Astrocyte of the spinal cord (primary cell): ENCODE data around the gene HSP90AA1.
"Not testable (repeated sequence)": the region's sequence is repeated elsewhere in the genome, so short reads cannot be mapped to it uniquely, and the experiment has no call there.

Source experiments
- DNase-seq: peaks from one replicate; pipeline ENCODE4 v3.0.0; 2011; ENCODE audit warnings: low read depth, low spot score
- H3K4me3 ChIP-seq: 2 replicates; pipeline ENCODE4 v1.5.1; 2011; ENCODE audit warnings: low read depth, mild to moderate bottlenecking, low read length, moderate library complexity
- CTCF ChIP-seq: IDR thresholded peaks from 2 replicates; pipeline ENCODE4 v1.5.1; 2012; ENCODE audit warnings: low read depth, mild to moderate bottlenecking, low read length, inconsistent platforms
- in situ Hi-C: cut with HindIII; loops from 2 replicates; pipeline ENCODE4 v1.10.0; 2017; ENCODE audit warnings: low sequenced_read_pairs

The HSP90AA1 gene

GRCh38 chr14:102066041-102066451, 20.8 kb downstream of the HSP90AA1 start:
- in situ Hi-C loops = no loop called here
- no peak for DNase-seq
- no peak overlapping the region for H3K4me3 ChIP-seq
- TF ChIP-seq CTCF = no peak

DNA sequence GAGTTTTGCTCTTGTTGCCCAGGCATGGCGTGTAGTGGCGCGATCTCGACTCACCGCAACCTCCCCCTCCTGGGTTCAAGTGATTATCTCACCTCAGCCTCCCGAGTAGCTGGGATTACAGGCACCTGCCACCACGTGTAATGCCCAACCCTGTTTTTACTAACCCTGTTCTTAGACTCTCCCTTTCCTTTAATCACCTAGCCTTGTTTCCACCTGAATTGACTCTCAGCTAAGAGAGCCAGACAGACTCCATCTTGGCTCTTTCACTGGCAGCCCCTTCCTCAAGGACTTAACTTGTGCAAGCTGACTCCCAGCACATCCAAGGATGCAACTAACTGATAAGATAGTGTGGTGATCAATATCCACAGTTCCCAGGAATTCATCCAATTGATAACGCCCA, 22.3 kb downstream of the HSP90AA1 start:
- H3K4me3 ChIP-seq, DNase-seq, in situ Hi-C loops: not testable (repeated sequence)

GRCh38 chr14:102063808-102064429, 22.9 kb downstream of the HSP90AA1 start:
- H3K4me3 ChIP-seq = no peak overlapping the region
- DNase-seq = no peak
- no peak for TF ChIP-seq CTCF
- in situ Hi-C loops = no loop called here

- peak; percentile 88 for DNase-seq
- H3K4me3 ChIP-seq = no peak overlapping the region
- in situ Hi-C loops = no loop called here
- peak; percentile 48 for TF ChIP-seq CTCF
Measured at GRCh38 chr14:102063109-102063807, 23.6 kb downstream of the HSP90AA1 start.

GRCh38 chr14:102058961-102059360, 27.9 kb downstream of the HSP90AA1 start:
- no peak overlapping the region for H3K4me3 ChIP-seq
- in situ Hi-C loops = no loop called here
- no peak for DNase-seq
- no peak for TF ChIP-seq CTCF

DNA sequence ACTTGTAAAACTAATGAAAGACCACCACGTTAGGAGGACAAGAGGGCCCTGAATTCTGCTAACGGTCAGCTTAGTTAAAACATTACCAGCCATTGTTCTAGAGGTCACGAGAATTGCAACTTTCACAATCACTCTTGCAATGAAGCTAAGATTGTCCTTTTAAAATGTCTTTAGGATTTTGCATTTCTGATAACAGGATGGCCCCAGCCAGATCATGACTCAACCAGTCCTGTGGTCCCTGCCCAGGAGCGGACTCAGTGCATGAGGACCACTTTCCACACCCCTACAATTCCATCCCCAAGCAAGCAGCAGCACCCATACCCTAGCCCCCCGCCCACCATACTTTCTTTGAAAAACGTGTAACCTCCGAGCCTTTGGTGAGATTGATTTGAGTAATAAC, 28.7 kb downstream of the HSP90AA1 start:
- in situ Hi-C loops = no loop called here
- no peak for TF ChIP-seq CTCF
- DNase-seq = no peak
- H3K4me3 ChIP-seq = no peak overlapping the region

GRCh38 chr14:102057480-102058114, 29.2 kb downstream of the HSP90AA1 start:
- no peak for DNase-seq
- TF ChIP-seq CTCF = no peak
- in situ Hi-C loops = no loop called here

More at GRCh38 chr14:102057480-102058114, 29.2 kb downstream of the HSP90AA1 start:
- no peak overlapping the region for H3K4me3 ChIP-seq
